ENCODE results near the gene GPN1. TPM values are rescaled to one million over a fixed set of nuclear protein-coding genes. Genes with fewer than 3 reads are reported as not detected.

The GPN1 gene
- total RNA-seq, 1 donor from 2014 or later: 37.5 TPM

DNA sequence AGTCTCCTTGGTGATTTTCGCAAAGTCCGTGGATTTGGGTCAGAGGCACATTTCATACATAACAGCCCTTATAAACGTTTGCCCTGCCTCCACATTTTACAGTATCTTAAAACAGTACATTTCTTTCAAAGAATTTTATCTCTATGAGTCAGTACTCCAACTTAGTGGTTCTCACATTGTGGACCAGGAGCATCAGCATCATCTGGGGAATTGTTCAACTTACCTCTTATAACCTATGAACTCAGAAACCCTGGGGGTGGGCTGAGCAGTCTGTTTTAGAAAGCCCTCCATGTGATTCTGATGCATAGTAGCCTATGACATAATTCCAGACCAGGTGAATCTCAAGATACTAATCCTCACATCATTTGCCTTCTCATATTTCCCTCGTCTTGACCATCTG, 22.2 kb downstream of the GPN1 start:
- TF ChIP-seq, protein P1, sequence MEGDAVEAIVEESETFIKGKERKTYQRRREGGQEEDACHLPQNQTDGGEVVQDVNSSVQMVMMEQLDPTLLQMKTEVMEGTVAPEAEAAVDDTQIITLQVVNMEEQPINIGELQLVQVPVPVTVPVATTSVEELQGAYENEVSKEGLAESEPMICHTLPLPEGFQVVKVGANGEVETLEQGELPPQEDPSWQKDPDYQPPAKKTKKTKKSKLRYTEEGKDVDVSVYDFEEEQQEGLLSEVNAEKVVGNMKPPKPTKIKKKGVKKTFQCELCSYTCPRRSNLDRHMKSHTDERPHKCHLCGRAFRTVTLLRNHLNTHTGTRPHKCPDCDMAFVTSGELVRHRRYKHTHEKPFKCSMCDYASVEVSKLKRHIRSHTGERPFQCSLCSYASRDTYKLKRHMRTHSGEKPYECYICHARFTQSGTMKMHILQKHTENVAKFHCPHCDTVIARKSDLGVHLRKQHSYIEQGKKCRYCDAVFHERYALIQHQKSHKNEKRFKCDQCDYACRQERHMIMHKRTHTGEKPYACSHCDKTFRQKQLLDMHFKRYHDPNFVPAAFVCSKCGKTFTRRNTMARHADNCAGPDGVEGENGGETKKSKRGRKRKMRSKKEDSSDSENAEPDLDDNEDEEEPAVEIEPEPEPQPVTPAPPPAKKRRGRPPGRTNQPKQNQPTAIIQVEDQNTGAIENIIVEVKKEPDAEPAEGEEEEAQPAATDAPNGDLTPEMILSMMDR (IDR thresholded peaks at IDR 0.05; ENCODE audit: partially characterized antibody, unreplicated experiment): no peak
- Mint-ChIP-seq H3K27ac (ENCODE audit: unreplicated experiment) (no peak overlapping the region), H3K27me3 (ENCODE audit: unreplicated experiment) (no peaks in the 10 kb centered on the region), H3K36me3 (ENCODE audit: unreplicated experiment) (no peaks in the 10 kb centered on the region), H3K4me3 (ENCODE audit: unreplicated experiment) (no peak overlapping the region), H3K9me3 (ENCODE audit: unreplicated experiment) (no peaks in the 10 kb centered on the region), H3K4me1 (ENCODE audit: low read depth, unreplicated experiment) (no peaks in the 10 kb centered on the region)
- no peak for DNase-seq

DNA sequence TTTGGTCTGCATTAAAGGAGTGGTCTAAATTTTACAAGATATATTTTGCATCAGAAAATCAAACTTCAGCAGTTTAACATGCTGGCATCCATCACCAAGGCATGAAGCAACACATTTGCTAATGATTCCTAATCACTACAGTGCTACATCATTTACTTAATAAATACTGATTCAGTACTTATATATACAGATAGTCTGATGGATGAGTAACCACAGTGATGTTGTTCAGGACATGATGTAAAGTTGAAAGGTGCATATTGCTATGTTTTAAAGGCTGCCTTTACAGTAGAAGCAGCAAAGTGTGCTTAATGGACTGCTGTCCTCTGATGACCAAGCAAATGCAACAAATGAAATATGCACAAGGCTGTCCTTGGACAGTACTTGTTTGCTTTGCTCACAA, 23.5 kb downstream of the GPN1 start:
- DNase-seq: no peak
- TF ChIP-seq, protein P1 (IDR thresholded peaks at IDR 0.05; ENCODE audit: partially characterized antibody, unreplicated experiment): no peak
- H3K9me3 Mint-ChIP-seq (ENCODE audit: unreplicated experiment): no peaks in the 10 kb centered on the region
- H3K36me3 Mint-ChIP-seq (ENCODE audit: unreplicated experiment): no peaks in the 10 kb centered on the region
- no peaks in the 10 kb centered on the region for H3K27me3 Mint-ChIP-seq (ENCODE audit: unreplicated experiment)
- H3K4me3 Mint-ChIP-seq (ENCODE audit: unreplicated experiment): no peak overlapping the region
- H3K27ac Mint-ChIP-seq (ENCODE audit: unreplicated experiment): no peak overlapping the region
- no peaks in the 10 kb centered on the region for H3K4me1 Mint-ChIP-seq (ENCODE audit: low read depth, unreplicated experiment)

DNA sequence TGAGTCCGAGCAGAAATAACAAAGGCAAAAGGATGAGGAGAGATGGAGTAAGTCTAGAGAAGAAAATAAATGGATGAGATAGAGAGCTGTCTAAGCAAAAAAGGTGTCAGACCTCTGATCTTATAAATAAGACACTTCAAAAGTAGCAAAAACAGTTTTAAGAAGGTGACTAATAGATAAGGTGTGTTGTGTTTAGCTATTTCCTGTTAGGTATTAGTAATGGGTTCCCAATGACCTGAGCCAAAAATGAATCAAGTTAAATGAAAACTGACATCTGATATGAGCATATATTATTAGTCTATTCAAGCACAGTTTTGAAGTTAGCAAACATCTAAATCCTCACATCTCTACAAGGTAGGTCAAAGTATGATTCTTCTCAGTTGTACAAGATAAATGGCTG, 23.9 kb downstream of the GPN1 start:
- H3K27me3 Mint-ChIP-seq (ENCODE audit: unreplicated experiment): no peaks in the 10 kb centered on the region
- H3K27ac Mint-ChIP-seq (ENCODE audit: unreplicated experiment): no peak overlapping the region
- H3K36me3 Mint-ChIP-seq (ENCODE audit: unreplicated experiment): no peaks in the 10 kb centered on the region
- H3K4me1 Mint-ChIP-seq (ENCODE audit: low read depth, unreplicated experiment): no peaks in the 10 kb centered on the region
- no peak for DNase-seq
- no peaks in the 10 kb centered on the region for H3K9me3 Mint-ChIP-seq (ENCODE audit: unreplicated experiment)
- TF ChIP-seq, protein P1 (IDR thresholded peaks at IDR 0.05; ENCODE audit: partially characterized antibody, unreplicated experiment): no peak
- H3K4me3 Mint-ChIP-seq (ENCODE audit: unreplicated experiment): no peak overlapping the region

DNA sequence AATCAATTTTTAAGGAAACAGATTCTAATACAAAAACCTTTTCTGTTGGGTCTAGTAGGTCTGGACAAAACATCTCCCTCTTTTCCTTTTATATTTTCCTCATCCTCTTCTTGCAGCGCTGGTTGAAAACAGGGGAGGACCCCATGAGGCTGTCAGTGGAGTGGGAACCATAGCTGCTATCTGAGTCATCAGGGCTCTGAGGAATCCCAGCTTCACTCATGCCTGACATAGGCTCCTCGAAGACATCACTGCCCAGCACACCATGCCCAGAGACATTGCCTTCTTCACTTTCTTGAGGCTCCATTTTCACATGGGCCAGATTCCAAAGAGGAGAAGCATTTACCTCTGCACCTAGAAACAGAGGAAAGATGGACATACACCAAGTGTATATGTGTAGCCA, 24.5 kb downstream of the GPN1 start:
- Mint-ChIP-seq H3K4me1 (ENCODE audit: low read depth, unreplicated experiment) (no peaks in the 10 kb centered on the region), H3K9me3 (ENCODE audit: unreplicated experiment) (no peaks in the 10 kb centered on the region), H3K27ac (ENCODE audit: unreplicated experiment) (no peak overlapping the region), H3K36me3 (ENCODE audit: unreplicated experiment) (no peaks in the 10 kb centered on the region), H3K27me3 (ENCODE audit: unreplicated experiment) (no peaks in the 10 kb centered on the region), H3K4me3 (ENCODE audit: unreplicated experiment) (no peak overlapping the region)
- DNase-seq: no peak
- TF ChIP-seq, protein P1 (IDR thresholded peaks at IDR 0.05; ENCODE audit: partially characterized antibody, unreplicated experiment): no peak

DNA sequence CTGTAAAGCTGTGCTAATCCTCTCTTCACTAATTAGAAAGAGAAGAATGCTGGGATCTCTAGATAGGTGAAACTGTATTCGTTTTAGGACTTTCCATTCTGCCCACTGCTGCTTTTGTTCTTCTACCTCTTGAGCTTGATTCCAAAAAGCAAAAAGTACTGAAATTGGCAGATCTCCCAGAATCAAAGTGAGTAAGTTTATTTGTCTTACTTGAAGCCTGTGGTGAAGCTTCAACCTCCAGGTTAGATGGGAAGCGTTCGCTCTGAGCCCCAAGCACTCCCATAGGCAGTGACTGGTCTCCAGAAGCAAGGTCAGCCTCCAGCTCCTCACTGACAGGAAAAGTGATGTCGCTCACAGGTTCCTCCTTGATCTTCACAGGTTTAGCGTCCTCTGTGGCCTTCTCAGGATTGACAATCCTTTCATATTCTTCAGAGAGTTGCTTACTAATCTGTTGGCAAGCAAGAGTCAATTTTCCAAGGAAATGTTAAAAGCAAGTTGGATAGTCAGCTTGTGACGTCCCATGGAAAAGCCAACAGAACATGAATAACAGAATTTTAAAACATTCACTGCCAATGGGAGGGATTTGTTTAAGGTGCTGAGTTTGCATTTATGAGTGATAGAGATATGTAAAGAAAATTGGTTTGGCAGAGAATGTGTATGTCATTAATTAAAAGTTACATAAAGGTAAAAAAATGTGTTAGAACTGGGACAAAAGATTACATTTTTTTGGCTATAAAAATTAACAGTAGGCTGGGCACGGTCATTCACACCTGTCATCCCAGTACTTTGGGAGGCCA, 26.5 kb downstream of the GPN1 start:
- H3K36me3 Mint-ChIP-seq (ENCODE audit: unreplicated experiment): no peaks in the 10 kb centered on the region
- no peak for DNase-seq
- no peaks in the 10 kb centered on the region for H3K9me3 Mint-ChIP-seq (ENCODE audit: unreplicated experiment)
- TF ChIP-seq, protein P1 (IDR thresholded peaks at IDR 0.05; ENCODE audit: partially characterized antibody, unreplicated experiment): no peak
- no peak overlapping the region for H3K4me3 Mint-ChIP-seq (ENCODE audit: unreplicated experiment)
- no peak overlapping the region for H3K27ac Mint-ChIP-seq (ENCODE audit: unreplicated experiment)
- no peaks in the 10 kb centered on the region for H3K4me1 Mint-ChIP-seq (ENCODE audit: low read depth, unreplicated experiment)
- H3K27me3 Mint-ChIP-seq (ENCODE audit: unreplicated experiment): no peaks in the 10 kb centered on the region

All from glutamatergic neuron (in vitro differentiated cells).